ENCODE data around the gene MAP7.

DNA sequence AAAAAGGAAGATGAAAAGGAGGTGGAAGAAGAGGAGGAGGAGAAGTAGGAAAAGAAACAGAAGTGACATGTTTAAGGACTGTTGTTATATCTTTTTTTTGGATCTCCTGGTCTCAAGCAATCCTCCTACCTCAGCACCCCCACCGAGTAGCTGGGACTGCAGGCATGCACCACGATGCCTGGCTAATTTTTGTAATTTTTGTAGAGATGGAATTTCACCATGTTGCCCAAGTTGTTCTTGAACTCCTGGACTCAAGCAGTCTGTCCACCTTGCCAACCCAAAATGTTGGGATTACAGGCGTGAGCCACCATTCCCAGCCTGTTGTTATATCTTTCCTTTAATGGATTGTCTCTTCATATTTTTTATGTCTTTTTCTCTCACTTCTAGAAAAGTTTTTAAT is 241.1 kb downstream of the MAP7 start:
- no peak for TF ChIP-seq EP300 (IDR thresholded peaks at IDR 0.05)
- TF ChIP-seq POLR2A (IDR thresholded peaks at IDR 0.05) = no peak
